ENCODE results near the gene CRLF2.

CRLF2 gene

DNA sequence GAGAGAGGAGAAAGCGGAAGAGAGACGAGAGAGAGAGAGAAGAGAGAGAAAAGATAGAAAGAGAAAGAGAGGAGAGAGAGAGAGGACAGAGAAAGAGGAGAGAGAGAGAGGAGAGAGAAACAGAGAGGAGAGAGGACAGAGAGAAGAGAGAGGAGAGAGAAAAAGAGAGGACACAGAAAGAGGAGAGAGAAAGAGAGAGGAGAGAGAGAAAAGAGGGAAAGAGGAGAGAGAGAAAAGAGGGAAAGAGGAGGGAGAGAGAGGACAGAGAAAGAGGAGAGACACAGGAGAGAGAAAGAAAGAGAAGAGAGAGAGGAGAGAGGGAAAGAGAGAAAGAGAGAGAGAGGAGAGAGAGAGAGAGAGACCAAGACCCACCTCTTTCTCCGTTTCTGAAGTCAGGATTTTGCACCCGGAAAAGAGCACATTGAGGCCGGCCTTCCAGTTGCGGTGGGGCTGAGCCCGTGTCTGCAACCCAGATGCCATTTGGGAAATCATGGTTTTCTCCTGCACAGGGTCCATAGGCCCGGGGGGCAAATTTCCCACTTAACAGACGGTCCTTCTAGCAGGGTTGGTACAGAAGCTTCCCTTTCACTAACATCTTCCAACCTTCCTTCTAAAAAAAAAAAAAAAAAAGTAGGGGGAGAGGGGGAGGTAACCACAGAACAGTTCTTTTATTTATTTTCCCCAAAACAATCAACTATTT, 60.9 kb downstream of the CRLF2 start:
- Mint-ChIP-seq H3K27ac (no peak overlapping the region), H3K9me3 (peaks cover 0 to 4% of the 10 kb centered on the region in 2 donors), H3K4me3 (no peak overlapping the region), H3K4me1 (ENCODE audit: low read depth in 2 of 2) (no peaks in the 10 kb centered on the region), H3K27me3 (no peaks in the 10 kb centered on the region), H3K36me3 (ENCODE audit: insufficient read depth) (peaks cover 2% of the 10 kb centered on the region)
- ATAC-seq (replicated peaks) (no peak), DNase-seq (no peak)

DNA sequence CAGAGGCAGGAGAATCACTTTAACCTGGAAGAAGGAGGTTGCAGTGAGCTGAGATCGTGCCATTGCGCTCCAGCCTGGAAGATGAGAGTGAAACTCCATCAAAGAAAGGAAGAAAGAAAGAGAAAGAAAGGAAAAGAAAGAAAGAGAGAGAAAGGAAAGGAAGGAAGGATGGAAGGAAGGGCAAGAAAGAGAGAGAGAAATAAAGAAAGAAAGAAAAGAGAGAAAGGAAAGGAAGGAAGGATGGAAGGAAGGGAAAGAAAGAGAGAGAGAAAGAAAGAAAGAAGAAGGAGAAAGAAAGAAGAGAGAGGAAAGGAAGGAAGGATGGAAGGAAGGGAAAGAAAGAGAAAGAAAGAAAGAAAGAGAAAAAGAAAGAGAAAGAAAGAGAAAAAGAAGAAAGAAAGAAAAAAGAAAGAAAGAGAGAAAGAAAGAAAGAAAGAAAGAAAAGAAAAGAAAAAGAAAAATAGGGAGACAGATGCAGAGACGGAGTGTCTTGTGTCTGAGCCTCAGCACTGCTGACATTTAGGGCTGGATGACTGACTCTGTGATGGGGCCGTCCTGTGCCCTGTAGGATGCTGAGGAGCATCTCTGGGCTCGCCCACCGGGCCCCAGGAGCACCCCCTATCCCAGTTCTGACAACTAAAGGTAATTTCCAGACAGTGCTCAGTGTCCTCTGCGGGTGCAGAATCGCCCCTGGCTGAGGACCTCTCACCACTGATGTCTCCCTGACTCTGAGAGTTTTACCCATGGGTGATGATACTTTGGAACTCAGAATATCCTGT, 61.7 kb downstream of the CRLF2 start:
- Mint-ChIP-seq H3K36me3 (ENCODE audit: insufficient read depth) (peaks cover 2% of the 10 kb centered on the region), H3K27ac (no peak overlapping the region), H3K4me3 (no peak overlapping the region), H3K27me3 (no peaks in the 10 kb centered on the region), H3K9me3 (peaks cover 0 to 4% of the 10 kb centered on the region in 2 donors), H3K4me1 (ENCODE audit: low read depth in 2 of 2) (no peaks in the 10 kb centered on the region)
- ATAC-seq (replicated peaks) (no peak), DNase-seq (no peak)

DNA sequence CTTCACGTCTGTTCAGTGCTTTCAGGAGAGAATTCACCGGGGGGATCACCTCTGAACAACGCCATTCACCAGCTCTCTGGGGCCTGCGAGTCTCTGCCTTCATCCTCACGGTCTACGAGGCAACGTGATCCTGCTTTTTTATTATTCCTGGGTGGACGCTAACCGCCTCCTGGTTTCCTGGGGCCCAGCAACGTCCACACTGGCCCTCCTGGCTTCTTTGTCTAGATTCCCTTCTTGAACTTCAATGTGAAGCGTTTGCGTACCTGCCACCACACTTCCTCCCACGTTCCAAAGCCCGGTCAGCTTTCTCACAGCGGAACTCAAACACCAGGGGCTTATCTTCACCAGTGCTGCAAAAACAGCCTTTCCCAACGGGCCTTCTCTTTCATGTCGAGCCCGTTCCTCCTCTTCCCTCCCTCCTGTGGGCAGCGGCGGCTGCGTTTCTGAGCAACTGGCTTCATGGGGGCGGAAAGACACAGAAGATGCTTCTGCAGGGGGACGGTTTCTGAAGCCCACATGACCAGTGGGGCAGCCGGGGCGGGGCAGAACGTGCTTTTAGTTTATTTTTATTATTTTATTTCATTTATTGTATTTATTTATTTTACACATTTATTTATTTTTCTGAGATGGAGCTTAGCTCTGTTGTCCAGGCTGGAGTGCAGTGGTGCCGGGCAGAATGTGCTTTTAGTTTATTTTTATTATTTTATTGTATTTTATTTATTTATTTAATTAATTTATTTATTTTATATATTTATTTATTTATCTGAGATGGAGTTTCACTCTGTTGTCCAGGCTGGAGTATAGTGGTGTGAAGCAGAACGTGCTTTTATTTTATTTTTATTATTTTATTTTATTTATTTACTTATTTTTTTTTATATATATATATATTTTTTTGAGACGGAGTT, 64.6 kb downstream of the CRLF2 start:
- Mint-ChIP-seq H3K27ac (no peak overlapping the region), H3K9me3 (peaks cover 0 to 4% of the 10 kb centered on the region in 2 donors), H3K4me3 (no peak overlapping the region), H3K4me1 (ENCODE audit: low read depth in 2 of 2) (no peaks in the 10 kb centered on the region), H3K27me3 (no peaks in the 10 kb centered on the region), H3K36me3 (ENCODE audit: insufficient read depth) (peaks cover 2% of the 10 kb centered on the region)
- ATAC-seq (replicated peaks) (no peak), DNase-seq (no peak)

DNA sequence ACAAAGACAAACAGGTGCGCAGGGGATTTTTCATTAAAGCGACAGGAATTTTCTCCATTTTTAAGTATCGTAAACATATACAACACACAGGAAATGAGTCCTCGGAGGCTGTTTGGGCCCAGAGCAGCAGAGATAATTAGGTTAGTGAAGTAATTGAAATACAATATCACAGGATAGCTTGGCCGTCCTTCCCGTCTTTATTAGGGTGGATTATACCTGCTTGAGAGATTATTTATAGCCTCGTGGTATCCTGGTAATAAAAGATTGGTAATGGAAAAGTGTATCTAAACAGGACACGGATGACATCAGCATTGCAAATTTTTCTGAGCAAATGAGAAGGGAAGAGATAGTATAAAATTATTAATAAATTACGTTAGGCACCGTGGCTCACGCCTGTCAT, 68.2 kb downstream of the CRLF2 start:
- no peak for DNase-seq
- H3K27ac Mint-ChIP-seq = no peak overlapping the region
- peaks cover 3% of the 10 kb centered on the region for H3K36me3 Mint-ChIP-seq (ENCODE audit: insufficient read depth)
- H3K9me3 Mint-ChIP-seq = no peaks in the 10 kb centered on the region
- no peak overlapping the region for H3K4me3 Mint-ChIP-seq
- H3K27me3 Mint-ChIP-seq = no peaks in the 10 kb centered on the region
- no peak for ATAC-seq (replicated peaks)
- H3K4me1 Mint-ChIP-seq (ENCODE audit: low read depth in 2 of 2) = no peaks in the 10 kb centered on the region
